ENCODE measurements around the gene RNF149.

GRCh38 chr2:101277111-101277510 lies 31.4 kb downstream of the RNF149 start:
- no peak for TF ChIP-seq POLR2A (IDR thresholded peaks at IDR 0.05)
- TF ChIP-seq POLR2AphosphoS5 (IDR thresholded peaks at IDR 0.05), result no peak
- TF ChIP-seq EP300 (IDR thresholded peaks at IDR 0.05; ENCODE audit: low read depth), result no peak
- TF ChIP-seq CTCF (IDR thresholded peaks at IDR 0.05), result no peak
